GM19035 (cell line): ENCODE data around the gene SP7.
"Not testable (repeated sequence)": the region's sequence is repeated elsewhere in the genome, so short reads cannot be mapped to it uniquely, and the experiment has no call there.

Experiments used
- ATAC-seq: cut with Tn5 transposase; IDR thresholded peaks from one replicate; pipeline ENCODE4 v1.9.1; 2021; ENCODE audit not compliant: unreplicated experiment

SP7 gene

DNA sequence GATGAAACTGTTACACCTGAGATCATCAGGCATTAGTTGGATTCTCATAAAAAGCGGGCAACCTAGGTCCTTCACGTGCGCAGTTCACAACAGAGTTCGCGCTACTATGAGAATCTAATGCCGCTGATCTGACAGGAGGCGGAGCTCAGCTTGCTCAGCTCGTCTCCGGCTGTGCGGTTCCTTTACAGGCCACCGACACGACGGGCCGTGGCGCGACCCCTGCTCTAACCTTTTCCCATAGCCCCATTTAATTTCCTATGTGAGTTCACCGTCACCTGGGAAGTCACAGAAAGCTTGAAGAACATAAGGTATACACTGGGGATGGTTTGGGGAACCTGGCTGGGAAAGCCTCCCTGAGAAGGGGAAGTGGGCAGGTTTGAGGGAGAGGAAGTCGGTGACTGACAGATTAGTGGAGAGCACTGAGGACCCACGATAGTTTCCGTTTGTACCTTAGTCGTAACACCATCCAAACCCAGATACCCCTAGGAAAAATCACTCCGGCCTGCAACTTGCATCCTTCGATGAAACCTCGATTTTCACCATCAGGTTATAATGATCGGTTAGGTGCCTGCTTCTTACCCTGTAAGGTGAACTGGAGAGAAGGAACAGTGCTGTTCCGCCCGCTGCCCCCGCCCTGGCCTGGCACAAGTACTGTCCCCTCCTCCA lies 11.9 kb downstream of the SP7 start:
- ATAC-seq, result peak; percentile 33

DNA sequence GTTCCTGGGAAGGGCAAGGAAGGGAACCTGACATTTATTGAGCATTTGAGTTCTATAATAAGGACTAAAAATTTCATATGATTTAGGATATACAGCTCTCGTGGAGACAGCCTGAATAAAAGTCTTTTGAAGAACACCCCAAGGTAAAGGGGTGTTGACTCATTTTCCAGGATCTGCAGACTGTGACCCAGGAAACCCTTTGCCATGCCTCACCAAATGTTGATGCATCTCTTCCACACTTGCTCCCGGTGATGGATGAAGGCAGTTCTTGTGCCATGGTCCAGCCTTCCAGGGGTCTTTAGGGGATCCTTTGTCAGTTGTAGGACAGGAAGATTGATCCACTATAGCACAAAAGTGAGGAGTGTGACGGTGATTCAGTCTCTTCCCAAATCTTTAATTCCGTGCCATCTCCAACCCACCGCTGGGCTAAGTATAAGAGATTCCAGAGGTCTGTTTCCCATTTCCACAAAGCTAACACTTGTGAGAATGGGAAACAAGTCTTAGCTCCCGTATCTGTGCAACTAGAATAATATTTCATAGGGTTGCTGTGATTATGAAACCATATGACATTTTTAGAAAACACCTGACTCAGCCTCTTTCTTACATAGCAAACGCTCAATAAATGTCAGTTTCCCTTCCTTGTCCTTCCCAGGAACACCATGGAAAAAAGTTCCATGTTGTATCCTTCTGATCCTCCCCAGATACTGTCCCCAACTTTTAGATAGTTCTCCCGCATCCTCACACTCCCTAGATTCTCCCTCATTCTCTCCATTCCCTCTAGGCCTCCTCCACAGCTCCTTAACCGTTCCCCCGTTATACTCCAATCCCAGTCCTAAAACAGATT lies 15.6 kb downstream of the SP7 start:
- no peak for ATAC-seq

DNA sequence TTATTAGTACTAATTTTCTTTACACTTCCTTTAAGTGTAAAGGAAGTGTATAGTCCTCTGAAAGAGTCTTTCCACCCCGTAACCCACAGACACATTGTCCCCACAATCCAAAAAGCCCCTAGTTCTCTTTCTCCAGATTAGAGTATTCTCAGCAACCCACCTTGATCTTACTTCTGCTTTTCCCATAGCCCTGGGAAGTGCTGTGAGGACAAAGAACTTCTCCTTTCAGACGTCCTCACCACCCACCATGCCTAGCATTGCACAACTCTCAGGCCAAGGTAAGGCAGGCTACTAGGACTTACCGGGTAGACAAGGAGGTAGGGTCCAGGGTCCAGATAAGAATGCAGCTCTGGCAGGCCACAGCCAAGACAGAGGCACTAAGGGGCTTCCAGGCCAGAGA lies 22.2 kb downstream of the SP7 start:
- ATAC-seq, result no peak

DNA sequence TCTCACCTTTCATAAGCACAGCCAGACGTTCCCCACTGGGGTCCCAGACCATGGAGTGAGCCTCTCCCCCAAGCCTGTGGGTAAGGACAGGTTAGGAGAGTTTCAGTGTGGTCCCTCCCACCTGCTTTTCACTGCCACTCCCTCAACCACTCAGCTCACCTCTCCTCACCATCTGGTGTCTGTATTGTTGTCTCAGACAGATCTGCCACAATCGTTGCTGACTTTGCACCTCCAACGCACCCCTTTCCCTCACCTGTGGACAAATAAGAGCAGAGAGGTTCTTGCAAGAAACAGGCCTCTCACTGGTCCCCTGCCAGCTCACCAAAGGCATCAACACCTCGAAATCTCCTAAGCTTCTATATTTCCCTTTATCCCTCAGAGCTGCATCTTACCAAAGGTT lies 27.9 kb downstream of the SP7 start:
- no peak for ATAC-seq

DNA sequence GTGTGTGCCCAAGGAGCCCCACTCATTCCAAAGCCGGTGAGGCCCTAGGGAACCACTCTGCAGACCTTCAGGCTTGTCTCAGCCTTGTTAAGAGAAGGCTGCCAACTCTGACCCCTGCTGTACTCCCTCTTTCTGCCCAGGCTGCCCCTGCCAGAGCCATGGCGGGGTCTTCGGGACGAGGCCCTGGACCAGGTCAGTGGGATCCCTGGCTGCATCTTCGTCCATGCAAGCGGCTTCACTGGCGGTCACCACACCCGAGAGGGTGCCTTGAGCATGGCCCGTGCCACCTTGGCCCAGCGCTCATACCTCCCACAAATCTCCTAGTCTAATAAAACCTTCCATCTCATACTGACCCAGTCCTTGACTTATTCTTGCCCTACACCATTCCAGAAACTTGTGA lies 29.3 kb downstream of the SP7 start:
- no peak for ATAC-seq

DNA sequence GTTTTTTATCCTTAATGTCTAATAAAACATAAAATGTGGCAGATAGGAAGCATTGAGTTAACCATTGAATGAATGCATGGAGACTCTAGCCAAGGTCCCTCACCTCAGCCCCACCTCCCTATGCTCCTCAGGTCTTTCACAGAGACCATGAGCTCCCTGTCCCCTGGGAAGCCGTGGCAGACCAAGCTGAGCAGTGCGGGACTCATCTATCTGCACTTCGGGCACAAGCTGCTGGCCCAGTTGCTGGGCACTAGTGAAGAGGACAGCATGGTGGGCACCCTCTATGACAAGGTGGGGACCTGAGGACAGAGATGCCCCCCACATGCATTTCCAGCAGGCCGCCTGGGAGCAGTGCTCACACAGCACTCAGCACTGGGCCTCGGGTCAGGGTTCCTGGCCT lies 33.3 kb downstream of the SP7 start:
- ATAC-seq, result no peak

DNA sequence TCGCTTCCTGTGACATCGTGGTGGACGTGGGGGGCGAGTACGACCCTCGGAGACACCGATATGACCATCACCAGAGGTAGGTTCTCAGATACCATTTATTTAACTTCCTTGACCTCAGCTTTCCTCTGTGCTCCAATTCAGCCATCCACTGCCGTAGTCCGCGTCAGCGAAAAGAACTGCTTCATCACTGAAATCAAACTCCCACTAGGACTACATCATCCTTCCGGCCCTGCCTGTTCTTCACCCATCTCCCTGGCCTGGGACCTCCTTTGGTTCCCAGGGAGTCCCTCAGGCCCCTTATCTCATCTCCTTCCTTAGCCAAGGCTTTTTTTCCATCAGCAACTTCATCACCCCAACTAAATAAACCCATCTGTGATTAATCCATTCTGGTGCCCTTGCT lies 36.0 kb downstream of the SP7 start:
- ATAC-seq, result no peak

DNA sequence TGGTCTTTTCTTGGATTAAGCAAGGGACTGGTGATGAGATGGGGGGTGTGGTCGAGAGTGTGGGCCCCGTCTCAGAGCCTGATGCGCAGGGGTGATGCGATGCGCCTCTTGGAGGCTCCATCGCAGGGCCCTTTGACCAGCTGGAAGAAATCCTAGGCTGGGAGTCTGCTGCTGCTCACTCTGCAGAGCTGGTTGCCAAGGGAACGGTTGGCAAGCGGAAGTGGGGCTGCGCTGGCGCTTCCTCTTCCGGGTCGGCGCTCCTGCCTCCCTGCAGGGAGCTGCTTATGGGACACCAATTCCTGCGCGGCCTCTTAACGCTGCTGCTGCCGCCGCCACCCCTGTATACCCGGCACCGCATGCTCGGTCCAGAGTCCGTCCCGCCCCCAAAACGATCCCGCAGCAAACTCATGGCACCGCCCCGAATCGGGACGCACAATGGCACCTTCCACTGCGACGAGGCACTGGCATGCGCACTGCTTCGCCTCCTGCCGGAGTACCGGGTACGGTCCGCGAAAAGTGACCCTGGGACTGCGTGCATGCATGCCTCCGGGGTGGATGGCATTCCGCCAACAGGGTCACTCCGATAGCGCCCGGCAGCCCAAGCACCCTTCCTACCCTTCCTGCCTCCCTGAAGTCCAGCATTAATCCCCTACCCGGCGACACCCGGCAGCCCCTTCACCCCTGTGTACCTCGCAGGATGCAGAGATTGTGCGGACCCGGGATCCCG lies 36.5 kb downstream of the SP7 start, which contains the start of gene MYG1:
Gene MYG1 (plus strand): TSS at position 242 of the 727 bp plus-strand sequence. CDS start 43 bp downstream, at position 285.
- ATAC-seq, result peak; percentile 72

DNA sequence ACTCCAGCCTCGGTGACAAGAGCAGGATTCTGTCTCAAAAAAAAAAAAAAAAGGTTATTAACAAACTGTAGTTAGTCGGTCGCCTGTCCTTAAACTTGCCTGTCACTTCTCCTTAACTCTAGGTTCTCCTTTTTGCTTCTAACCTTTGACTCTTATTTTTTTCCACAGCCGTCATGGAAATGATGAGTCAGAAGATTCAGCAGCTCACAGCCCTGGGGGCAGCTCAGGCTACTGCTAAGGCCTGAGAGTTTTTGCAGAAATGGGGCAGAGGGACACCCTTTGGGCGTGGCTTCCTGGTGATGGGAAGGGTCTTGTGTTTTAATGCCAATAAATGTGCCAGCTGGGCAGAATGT lies 37.1 kb downstream of the SP7 start:
- no peak for ATAC-seq

DNA sequence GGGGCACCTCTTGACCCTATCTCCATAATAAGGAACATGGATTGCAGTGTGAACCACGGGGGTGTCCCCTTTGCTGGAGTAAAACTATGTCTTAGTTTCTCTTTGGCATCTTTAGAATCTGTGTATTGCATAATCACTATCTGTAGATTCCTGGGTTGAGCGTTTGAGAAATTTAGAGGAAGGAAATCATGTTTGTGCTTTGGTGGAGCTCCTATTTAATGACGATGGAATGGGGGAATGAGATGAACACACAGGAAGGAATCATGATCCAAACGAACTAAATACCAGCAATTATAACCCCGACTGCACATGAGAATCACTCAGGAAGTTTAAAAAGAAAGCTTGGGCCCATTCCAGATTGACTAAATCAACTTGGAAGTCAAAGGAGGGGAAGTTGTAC lies 38.0 kb downstream of the SP7 start:
- ATAC-seq, result no peak

DNA sequence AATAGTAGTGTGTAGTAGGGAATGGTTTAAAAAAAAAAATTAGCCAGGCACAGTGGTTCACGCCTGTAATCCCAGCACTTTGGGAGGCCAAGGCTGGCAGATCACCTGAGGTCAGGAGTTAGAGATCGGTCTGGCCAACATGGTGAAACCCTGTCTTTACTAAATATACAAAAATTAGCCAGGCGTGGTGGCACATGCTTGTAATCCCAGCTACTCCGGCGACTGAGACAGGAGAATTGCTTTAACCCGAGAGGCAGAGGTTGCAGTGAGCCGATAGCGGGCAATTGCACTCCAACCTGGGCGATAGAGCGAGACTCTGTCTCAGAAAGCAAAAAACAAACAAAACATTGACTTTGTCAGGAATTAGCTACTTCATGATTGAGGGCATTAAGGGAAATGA lies 39.0 kb downstream of the SP7 start:
- ATAC-seq, result not testable (repeated sequence)

DNA sequence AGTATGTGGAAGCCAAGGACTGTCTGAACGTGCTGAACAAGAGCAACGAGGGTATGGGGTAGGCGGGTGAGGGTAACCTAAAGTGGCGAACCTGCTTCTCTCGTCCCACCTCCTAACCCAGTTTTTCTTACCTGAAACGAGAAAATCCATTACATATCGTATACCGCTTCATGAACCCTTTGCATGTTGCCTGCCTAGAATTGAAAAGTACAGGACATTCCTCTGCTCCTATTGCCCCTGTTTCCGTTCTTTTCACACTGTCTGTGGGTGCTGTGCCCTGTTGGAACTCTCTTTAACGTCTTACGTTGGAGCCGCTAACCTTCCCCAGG lies 40.3 kb downstream of the SP7 start:
- no peak for ATAC-seq

DNA sequence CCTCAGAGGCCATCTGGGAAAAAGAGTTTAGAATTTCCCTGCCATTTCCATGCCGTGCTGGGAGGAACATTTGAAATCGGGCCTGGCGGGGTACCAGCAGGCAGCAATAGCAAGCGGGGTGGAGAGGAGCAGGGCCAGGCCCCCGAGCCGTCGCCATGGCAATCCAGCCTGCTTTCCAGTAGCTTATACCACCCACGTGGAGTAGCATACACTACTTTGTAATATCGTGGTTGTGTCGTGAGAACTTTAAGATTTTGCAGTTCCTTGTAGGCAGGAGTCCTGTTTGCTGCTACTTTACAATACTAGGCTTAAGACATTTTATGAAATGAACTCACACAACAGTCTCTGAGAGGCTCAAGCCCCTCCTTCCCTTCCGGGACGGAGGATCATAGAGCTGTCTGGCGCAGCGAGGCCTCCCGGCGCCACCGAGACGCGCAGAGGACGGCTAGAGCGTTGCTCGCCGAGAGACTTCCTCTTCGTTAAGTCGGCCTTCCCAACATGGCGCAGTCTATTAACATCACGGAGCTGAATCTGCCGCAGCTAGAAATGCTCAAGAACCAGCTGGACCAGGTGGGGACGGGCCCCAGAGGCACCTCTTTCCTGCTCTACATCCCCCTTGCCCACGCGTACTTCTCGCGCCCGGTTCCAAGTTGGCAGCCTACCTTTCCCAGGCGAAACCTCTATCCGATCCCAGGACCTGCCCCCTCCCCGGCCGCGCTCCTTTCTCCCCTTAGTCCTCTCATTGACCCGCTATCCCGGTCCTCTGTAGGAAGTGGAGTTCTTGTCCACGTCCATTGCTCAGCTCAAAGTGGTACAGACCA lies 40.9 kb downstream of the SP7 start, which contains the start of gene PFDN5:
Gene PFDN5 (plus strand): TSS at position 473 of the 821 bp plus-strand sequence. CDS start 26 bp downstream, at position 499.
- ATAC-seq, result peak; percentile 82

DNA sequence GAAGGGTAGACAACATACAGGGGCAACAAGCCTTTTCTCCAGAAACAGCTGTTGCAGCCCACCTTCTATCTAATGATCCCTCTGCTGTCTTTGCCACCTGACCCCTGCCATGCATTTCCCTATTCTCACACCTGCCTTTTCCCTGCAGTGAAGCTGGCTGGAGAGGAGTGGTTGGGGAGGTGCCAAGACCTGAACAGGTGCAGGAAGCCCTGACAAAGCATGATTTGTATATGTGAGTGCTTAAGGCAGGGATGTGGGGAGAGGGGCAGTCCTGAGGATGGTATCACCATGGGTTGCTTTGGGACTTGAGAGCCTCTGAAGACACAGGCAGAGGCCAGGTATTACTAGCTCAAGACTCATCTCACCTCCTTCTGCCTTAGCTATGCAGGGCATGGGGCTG lies 43.7 kb downstream of the SP7 start:
- no peak for ATAC-seq

DNA sequence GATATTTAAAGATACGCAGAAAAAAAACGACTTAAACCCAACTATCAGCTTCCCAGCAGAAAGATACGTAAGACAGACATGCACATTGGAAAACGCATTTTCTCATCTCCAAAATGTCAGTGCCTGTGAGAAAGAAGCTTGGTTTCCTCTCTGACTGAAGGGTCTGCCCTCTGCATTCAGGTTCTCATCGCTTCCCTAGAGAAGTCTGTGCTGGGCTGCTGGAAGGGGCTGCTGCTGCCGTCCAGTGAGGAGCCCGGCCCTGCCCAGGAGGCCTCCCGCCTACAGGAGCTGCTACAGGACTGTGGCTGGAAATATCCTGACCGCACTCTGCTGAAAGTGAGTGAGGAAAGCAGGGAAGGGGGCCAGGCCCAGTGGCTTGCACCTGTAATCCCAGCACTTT lies 45.5 kb downstream of the SP7 start:
- no peak for ATAC-seq

DNA sequence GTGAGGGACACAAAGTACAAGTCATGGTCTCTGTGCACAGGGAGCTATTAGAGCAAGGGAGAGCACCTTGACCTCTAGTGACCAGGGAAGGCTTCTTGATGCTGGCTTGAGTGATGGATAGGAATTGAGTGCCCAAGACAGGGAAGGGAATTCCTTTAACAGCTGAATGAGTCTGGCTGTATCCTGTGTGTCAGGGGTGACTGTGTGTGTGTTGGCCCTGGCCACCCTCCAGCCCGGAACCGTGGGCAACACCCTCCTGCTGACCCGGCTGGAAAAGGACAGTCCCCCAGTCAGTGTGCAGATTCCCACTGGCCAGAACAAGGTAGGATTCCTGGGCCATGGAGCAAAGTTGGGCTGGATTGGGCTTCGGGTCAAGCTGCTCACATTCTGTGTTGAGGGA lies 46.3 kb downstream of the SP7 start:
- ATAC-seq, result no peak

DNA sequence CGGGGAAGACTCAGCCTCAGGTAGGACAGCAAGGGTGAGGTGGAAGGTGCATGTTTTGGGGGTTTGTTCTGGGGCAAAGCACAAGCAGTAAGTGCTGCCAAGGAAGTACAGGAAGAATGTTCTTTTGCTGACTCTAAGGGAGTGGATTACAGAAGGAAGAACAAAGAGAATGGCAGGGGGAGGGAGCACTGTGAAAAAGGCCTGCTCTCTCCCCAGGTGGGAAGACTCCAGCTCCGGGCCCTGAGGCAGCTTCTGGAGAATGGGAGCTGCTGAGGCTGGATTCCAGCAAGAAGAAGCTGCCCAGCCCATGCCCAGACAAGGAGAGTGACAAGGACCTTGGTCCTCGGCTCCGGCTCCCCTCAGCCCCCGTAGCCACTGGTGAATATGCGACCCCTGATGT lies 47.8 kb downstream of the SP7 start:
- ATAC-seq, result no peak

DNA sequence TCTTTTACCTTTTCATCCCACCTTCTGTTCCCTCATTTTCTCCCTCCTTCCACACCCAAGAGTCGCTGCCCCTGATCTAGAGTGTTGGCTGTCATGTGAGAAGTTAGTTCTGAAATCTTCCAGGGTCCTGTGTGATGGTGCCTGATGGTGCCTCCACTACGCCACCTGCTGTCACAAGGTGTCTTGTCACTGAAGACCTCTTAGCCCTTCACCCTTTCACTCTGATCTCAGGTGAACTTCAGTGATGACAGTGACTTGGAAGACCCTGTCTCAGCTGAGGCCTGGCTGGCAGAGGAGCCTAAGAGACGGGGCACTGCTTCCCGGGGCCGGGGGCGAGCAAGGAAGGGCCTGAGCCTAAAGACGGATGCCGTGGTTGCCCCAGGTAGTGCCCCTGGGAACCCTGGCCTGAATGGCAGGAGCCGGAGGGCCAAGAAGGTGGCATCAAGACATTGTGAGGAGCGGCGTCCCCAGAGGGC lies 48.4 kb downstream of the SP7 start:
- no peak for ATAC-seq

DNA sequence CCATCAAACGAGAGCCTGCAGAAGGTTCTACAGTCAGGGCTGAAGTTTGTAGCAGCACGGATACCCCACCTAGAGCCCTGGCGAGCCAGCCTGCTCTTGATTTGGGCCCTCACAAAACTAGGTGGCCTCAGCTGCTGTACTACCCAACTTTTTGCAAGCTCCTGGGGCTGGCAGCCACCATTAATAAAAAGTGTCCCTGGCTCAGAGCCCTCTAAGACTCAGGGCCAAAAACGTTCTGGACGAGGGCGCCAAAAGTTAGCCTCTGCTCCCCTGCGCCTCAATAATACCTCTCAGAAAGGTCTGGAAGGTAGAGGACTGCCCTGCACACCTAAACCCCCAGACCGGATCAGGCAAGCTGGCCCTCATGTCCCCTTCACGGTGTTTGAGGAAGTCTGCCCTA lies 49.7 kb downstream of the SP7 start:
- ATAC-seq, result no peak

DNA sequence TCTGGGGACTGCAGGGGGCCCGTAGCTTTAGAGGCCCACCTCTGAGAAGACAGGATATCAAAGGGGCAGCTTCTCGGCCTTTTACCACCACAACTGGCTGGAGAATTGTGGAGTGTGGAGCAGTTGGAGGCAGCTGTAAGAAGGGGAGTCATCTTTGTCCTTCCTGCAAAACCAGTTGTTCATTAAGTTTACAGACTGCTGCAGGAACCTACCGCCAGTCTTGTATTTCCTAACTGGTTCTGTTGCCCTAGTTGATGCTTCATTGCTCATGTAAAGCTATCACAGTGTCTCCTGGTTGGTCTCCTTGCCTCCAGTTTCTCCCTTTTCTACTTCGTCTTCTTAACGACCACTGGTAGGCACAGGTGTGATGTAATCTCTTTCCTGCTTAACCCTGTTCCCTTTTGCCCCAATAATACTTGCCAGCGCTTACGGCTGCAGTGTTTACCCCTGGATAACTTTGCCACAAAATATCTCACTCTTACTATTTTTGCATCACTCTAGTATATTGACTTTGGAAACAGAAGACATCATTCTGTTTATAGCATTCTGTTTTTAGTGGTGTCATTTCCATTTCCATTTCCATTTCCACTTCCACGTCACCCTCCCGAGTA lies 56.2 kb downstream of the SP7 start:
- ATAC-seq, result no peak
